ENCODE measurements around the gene KIAA0513.

- TF ChIP-seq CTCF (IDR thresholded peaks at IDR 0.05; ENCODE audit: insufficient read depth, low read length) (no peak), SPI1 (IDR thresholded peaks at IDR 0.05; ENCODE audit: borderline replicate concordance, low read depth) (no peak), REST (IDR thresholded peaks at IDR 0.05; ENCODE audit: insufficient replicate concordance, low read depth) (no peak), POLR2AphosphoS5 (IDR thresholded peaks at IDR 0.05; ENCODE audit: low read depth) (no peak)
These were observed 63.9 kb downstream of the KIAA0513 start for GRCh38 chr16:85091522-85091910.
